GM19395 (cell line): Measurements from ENCODE around the gene CSMD2.
A peak's percentile ranks its signal among the peaks of the same experiment; 100 is the strongest.

Experiments
- ATAC-seq: cut with Tn5 transposase; IDR thresholded peaks from one replicate; pipeline ENCODE4 v1.9.1; 2021; ENCODE audit warnings: mild to moderate bottlenecking, moderate library complexity; ENCODE audit not compliant: unreplicated experiment

The CSMD2 gene

DNA sequence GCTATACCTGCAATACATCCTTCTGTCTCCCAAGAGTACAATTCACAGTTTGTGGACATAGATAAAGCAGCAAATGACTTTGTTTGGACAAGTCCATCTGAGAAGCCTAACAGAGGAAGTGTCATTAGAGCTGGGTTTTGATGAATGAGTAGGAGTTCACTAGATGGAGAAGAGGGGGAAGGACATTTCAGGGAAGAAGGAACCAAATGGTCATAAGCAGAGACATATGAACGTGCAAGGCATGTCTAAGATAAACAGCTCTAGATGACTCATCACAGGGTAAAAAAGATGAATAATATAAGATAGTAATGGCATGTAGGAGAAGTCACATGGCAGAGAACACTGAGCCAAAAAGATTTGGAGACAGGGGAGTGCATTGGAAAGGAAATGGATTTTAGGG lies 246.7 kb downstream of the CSMD2 start:
- no peak for ATAC-seq

DNA sequence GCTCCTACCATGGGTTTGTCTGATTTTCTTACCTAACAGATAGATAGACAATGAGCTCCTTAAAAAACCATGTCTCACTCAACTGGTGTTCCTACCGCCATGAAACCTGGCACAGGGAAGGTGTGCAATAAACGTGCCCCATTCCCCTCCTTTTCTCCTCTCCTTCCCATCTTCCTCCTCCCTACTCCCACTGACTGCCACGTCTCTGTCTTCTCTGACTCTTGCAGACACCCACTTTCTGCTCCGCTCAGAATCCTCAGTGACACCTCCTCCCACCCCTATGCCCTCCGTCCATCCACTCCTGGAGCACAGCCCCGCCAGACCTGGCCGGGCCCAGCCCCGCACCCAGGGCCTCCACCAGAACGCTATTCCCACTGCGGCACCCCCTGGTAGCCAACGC lies 248.2 kb downstream of the CSMD2 start:
- no peak for ATAC-seq

DNA sequence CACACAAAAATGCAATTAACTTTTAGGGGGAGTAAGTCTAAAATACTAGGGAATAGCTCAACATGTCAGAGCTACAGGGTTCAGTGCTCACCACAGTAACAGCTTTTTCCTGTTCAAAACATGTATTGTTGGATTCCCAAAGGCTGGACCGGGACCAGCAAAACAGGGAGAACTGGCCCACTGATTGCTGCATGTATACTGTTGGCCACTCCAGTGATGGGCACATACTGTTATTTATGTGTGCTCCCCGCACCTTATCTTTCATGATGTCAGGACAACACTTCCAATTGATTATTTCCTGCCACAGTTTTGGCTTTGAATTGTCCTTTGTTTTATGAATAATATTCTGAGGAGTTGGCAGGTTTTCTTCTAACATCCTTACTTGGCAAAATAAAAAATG lies 250.5 kb downstream of the CSMD2 start:
- no peak for ATAC-seq

DNA sequence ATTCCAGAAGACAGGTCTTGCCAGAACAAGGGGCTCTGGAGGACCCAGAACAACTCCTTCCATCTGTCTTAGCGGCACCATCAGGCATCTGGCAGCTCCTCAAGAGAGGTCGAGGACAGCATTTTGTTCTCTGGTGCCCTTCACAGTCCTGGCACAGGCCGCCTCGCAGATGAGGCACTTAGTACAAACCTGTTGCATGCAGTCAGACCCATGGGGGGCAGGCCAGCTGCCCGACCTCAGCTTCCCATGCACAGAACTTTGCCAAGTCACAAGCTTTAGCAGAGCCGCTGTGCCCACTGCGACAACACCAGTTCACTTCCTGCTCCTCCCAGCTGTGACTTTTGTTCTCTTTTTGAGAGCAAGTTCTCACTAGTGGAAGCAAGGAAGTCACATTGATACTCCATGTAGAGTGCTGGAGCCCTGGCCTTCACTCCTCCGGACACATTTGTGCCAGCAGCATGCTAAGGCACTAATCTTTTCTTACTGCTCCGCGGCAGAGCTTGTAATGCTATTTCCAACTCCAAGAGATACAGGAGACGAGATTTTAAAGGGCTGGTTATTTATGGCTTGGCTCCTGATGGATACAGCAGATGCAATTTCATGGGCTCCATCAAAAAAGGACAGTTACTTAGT lies 256.6 kb downstream of the CSMD2 start:
- no peak for ATAC-seq

DNA sequence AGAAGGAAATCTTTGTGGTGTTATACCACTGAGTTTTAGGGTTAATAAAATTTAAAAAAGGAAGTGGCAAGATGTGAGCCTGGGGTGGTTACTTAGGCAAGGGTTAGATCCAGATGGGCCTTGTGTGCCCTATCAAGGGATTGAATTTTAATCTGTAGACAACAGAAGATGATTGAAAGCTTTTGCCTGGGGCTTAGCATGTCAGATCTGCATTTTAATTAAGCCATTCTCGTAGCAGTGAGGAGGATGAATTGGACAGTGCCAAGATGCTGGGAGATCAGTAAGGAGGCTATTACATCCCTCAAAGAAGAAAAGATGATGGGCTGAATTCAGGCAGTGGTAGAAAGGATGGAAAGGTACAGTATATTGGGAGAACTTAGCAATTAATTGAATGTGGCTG lies 258.9 kb downstream of the CSMD2 start:
- no peak for ATAC-seq

DNA sequence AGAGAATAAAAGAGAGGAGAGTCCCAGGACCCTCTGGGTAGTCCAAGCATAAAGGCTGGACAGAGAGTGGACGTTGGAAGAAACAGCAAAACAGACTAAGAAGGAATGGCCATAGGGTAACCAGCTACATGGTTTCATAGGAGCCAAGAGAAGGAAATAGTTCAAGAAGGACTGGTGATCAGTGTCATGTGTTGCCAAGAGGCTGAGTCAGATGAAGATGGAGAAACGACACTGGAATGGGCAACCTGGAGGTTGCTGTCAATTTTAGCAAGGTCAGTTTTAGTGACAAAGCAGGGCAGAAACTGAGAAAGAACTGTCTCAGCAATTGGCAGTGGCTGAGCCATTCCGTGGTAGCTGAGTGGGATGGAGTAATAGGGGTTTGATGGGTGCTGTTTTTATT lies 259.8 kb downstream of the CSMD2 start:
- no peak for ATAC-seq

DNA sequence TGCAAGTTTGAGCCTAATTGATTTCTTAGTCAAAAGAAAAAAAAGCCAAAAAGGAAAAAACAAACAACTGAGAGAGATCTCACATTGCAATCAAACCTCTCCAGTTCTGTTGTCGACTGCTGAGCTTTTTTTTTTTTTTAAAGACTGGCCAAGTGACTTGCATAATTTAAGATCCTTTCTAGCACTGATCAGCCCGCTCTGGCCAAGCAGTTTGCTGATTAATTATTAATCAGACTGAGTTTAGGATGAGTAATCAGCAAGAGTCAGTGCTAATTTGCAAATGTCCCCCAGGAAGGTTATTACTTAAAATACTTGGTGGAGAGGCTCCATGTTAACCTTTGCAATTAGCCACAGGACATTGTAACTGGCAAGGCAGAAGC lies 261.8 kb downstream of the CSMD2 start:
- ATAC-seq, result peak; percentile 76

DNA sequence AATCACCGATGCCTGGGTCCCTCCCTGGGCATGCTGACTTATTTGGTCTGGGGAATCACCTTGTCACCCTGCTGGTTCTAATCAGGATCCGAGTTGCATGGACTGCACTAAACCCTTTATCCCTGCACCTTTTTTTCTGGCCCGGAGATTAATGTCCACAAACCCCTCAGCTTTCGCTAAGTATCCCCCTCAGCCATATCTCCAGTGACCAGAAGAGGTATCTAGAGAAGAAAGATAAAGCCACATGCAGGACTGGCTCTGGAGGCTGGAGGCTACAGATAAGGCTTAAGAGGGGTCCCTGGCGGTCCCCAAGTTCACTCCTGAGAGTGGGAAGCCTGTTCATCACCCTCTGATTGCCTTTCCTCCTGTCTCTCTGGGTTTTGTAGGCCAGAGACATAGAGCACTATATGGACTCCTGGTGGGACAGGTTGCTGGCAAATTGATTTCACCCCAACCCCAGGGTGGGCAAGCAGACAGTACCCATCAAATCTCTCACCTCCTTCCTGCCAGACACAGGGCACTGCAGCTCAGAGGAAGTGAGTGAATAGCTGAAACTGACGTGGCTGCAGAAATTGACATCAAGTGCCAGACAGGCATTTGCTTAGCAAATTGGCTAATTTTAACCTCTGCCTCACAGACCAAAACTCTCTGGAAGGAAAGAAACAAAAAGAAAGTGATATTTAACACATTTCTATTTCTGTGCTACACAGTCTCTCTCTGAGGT lies 262.4 kb downstream of the CSMD2 start:
- peak; percentile 88 for ATAC-seq

DNA sequence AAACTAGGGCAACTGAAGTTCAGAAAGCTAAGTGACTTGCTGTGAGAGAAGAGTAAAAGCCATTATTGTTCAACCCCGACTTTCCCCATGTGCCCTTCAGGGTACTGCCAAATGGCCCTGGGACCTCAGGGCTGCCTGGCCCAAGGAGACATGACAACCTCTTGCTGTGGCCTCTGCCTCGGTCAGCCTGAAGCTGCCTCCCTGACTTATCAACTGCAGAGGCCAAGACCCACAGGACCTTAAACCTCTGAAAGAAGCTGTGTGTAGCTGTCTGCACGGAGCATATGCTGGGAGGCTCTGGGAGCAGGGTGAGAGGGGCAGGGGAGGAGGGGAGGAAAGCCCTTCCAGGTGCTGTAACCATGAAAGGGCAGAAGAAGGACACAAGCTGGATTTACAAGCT lies 265.3 kb downstream of the CSMD2 start:
- no peak for ATAC-seq

DNA sequence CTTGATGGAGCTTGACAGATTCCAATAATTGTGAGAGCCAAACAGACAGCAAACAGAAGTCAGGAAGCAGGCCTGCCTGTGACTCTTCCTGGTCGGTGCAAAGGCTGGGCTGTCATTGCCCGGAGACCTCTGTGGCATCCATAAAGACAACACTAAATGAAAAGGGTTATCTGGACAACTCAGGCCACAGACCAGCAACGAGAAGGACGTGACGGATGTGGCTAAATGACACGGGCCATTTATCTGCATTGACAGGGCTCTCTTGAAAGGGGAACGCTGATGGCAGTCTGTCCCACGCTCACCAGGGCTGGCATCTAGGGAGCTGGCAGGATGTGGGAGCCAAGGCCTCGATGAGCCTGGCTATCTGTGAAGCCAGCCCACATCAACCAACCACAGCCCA lies 266.1 kb downstream of the CSMD2 start:
- no peak for ATAC-seq

DNA sequence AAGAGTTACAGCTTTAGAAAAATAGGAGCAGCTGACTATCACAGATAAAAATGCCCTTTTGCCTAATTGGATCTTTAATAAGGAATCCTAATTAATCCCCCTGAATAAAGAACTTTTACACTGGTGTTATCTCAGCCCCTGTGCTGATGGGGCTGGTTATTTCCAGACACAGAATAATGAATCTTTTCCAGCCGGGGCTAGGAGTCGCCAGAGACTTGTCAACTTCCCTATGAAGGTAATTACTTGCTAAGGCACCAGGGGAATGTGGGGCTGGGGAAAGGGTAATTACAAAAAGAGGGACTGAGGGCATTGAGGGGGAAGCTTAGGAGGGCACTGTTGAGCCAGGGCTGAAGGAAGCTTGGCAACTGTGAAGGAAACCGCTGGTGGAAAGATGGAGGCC lies 266.6 kb downstream of the CSMD2 start:
- no peak for ATAC-seq

DNA sequence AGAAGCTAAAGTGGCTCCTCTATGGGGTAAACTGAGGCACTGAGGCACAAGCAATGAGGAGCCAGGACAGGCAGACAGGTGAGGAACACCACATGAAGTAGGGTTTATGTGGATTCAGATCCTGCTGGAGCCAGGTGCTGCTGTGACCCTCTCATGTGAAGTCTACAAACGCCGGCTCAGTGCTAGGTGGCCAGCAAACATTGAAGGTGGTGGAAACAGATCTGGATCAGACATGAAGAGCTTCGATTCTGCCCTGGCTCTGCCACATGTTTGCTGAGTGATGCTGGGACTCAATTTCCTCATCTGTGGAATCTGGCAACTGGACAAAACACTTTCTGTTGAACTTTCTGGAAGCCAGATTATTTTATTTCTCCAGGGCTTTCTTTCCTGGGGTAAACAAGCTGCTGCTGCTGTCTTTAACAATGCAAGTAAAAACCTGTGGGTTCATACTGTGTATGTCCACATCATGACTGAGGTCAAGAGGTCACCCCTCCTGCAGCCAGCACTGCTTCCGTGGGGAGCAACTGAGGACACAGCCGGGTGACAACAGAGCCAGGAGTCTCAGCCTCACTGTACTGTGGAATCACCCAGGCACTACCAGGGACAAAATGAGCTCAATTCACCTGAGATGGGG lies 267.8 kb downstream of the CSMD2 start:
- no peak for ATAC-seq

DNA sequence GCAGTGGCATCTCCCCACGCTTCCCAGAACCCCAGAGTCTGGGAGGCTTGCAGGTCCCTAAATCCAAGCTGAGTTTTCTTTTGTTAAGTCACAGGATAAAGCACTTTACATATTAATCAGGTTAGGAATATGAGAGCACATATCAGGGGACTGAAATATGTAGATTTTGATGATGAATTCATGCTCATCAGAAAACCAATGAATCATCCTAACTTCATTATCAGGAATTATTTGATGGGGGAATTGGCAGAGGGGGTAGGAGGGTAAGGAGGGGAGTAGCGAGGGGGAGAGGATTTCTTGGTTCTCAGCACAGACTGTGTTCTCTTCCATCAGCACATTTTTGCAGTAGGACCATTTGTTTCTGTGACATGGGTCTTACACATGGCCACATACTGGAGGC lies 269.1 kb downstream of the CSMD2 start:
- no peak for ATAC-seq

DNA sequence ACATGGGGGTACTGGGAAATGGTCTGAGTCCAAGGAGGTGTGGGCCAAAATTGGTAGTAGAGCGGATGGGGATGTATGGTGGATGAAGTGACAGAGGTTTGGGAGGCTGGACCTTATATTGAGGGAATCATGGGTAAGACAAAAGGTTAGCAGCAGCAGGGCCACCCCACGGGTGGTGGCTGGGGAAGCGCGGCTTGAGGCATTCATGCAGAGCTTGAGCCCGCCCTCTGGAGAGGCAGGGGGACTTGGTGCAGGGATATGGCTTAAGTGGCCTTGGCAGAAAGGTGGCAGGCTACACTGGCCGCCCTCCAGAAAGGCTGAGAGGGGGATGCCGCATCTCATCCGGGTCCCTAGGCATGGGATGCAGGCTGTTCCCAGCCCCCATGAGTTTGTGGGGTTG lies 269.6 kb downstream of the CSMD2 start:
- ATAC-seq, result no peak

DNA sequence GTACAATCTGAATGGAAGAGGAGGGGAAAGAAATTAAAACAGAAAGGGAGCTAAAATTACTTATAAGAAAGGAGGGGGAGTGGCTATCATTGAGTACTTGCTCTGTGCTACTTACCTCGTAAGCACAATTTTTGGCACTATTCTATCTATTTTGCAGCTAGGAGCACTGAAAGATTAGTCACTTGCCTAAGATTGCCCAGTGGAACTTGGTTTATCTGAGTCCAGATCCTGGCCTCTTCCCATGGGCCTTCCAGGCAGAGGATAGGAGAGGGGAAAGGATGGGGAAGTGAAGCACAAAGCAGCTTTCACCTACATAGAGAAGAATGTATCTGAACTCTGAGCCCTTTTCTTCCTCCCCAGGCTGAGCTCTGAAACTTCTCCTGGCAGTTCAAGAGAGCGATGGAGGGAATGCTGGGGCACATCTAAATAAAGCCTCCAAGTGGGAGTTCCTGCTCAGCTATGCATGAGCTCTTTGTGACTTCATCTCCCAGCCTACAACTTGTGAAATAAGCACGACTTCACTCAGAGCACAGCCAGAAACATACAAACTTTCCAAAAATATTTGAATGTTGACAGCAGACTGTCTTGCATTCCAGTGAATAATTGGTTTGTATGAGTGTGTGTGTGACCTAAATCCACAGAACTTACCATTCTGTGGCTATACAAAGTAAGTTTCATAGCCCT lies 271.7 kb downstream of the CSMD2 start:
- no peak for ATAC-seq

DNA sequence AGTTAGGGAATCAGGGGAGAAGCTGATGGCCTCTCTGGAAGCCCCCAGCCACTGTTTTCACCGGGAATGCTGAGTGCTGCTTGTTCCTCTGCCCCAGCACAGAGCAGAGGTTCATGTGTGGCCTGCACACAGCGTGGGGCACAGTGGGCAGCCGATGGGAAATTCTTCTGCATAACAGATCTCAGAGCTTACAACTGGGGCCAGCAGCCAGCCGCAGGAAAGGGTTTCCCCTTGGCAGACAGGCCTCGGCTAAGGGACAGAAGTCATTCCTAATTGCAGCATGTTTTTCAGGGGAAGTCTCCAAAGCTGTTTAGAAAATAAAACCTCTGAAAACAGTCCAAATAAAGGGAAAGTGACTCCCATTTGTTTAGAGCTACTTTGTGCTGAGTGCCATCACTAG lies 278.5 kb downstream of the CSMD2 start:
- no peak for ATAC-seq

DNA sequence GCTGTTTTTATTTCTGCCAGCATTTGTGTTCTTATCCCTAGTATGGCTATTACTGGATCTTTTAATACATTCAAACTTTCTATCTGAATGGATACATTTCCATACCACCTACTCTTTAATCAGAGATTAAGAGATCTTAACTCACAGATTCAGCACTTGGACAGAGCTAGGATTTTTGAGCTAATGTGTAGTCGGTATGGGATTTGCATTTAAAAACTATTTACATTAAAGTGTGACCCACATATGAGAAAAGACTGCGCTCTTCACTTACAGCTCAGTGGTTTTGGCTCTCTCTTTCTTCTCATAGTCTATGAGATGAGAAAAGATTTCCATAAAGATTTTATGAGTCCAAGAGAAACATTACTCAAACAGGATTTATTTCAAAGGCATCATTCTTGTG lies 284.7 kb downstream of the CSMD2 start:
- no peak for ATAC-seq

DNA sequence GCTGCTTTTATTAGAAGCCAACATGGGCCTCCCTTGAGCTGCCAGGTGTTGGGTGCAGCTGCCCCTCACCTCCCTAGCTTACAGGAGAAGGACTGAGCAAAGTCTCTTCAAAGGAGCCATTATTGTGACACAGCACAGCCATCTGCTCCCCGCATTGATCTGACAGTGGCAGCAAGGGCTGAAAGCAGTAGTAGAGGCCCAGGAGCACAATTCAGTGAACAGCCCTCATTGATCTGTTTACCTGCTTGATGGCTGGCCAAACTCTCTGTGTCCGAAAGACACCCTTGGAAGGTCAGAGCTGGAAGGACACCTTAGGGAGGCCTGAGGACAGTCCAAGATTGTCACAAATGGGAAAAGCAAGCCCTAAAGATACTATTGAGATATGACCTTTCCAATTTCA lies 286.6 kb downstream of the CSMD2 start:
- no peak for ATAC-seq

DNA sequence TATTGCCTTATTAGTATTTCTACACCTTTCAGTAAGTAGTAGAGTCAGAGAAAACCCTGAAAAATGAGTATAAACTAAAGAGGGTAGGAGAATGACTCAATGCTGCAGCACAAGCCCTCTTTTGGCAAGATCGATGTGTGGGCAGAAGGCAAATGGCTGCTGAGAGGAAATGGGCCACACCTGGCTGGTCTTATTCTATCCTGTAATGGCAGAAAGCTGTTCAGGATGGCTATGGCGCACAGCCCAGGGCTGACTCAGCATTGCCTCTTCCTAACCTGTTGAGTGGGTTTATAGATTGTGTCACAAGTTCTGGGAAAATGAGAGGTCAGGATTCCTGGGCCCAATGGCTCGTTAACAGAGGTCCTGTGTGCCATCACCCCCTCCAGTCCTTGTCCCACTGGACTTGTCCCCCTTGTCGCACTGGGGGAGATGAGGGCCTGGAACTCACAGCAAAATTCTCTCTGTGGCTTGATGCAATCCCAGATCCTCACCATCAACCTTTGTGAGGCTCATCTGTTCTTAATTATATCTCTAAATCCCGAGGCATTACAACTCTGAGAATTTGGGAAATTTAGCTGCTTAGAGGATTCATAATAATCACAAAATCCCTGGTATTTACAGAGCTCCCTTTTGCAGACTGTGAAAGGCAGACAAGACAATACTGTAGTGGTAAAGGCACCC lies 287.9 kb downstream of the CSMD2 start:
- no peak for ATAC-seq

DNA sequence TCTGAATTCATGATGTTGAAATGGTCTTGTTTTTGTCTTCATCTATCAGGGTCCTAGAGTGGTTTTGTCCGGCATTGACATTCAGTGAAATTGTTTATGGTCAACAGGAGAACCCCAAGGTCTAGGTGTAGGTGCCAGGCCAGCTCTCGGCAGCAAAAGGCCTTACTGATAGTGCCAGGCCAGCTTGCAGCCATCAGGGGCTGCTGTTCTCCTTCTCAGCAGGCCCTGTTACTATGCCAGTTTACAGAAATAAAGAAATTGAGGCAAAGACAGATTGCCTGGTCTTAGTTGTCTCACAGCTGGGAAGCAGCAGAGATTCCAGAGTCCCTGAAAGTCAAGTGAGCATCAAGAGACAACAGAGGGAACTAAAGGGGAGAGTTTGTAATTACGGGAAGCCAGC lies 289.2 kb downstream of the CSMD2 start:
- ATAC-seq, result no peak

DNA sequence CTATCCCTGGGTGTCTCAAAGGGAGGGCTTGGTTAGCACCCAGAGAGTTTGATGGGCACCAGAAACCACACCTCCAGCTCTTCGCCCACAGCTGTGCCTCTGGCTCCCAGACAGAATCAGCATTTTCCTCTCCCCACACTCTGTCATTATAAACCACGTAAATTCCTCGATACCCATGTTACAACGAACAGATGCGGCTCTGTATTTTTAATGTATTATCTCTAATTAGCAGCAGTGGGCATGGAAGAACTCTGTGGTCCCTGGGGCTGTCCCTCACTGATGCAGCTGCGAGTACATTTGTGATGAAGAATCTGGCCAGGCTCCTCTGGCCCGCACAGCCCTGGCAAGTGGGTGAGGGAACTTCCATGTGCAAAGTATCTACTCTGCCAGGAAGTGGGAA lies 290.4 kb downstream of the CSMD2 start:
- ATAC-seq, result no peak
